Brain pericyte (primary cell): ENCODE results near the gene CRAMP1.
A peak's percentile ranks its signal among the peaks of the same experiment; 100 is the strongest.

Experiments used
- DNase-seq: peaks from one replicate; pipeline ENCODE4 v3.0.0-alpha.2; 2012; ENCODE audit warnings: low read depth, low spot score

The CRAMP1 gene

DNA sequence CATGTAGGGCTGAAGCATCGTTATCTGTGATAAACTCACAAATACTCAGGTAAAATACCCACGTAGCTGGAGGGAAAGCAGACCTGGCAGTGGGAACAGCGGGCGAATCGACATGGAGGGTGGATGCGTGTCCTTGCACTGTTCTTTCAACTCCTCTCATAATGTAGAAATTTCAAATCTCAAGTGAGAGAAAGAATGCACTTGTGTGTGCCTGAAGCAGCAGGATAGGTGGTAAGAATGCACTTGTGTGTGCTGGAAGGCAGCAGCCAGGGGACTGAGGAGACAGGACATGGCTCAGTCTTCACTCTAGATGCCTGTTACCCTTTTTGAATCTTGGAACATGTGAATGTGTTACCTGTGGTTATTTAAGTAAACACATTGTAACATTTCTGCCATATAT lies 10.7 kb upstream of the CRAMP1 start:
- no peak for DNase-seq

DNA sequence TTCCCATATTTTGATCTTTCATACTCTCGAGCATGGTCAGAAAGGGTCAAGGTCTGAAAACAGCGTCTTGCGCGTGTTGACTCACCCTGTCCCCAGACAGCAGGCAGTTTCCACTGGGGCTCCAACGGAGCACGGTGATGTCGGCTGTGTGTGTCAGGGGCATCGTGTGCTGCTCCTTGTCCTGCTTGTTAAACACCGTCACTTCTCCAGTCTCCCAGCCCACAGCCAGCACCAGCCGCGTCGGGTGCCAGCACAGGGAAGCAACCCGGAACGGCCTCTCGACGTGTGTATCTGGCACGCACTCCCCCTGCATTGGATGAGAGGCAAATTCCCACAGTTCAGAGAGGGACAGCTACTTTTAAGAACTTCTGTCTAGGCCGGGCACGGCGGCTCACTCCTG lies 9.9 kb upstream of the CRAMP1 start:
- no peak for DNase-seq

DNA sequence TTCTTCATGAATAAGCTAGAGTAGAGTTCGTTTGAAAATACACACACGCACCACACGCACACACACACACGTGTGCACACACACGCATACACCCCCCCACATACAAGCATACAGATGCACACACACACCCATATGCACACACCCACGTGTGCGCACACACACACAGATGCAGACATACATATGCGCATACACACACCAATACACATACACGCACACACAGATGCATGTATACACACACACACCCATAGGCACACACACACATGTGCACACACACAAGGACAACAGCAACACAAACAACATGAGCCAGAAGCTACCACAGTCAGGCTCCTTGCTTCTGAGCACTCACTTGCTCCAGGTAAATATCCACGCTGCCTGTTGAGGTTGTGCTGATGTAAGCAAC lies 5.4 kb upstream of the CRAMP1 start:
- no peak for DNase-seq

DNA sequence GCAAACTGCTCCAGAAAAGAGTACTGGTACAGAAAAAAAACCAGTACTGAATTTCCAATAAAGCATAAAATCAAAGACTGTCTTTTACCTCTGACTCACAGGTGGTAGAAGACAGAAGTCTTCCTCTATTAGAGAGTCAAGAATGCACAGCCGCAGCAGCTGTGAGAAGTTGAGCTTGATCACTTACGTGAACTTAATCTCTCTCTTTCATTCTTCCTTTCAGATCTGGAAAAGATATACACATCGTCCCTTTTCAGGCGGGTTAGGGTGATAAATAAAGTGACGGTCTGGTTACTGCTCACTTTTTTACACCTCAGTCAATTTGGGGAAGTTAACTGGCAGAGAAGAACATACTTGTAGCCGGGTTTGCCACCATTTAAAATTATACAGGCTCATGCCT lies 4.2 kb upstream of the CRAMP1 start:
- DNase-seq, result no peak

DNA sequence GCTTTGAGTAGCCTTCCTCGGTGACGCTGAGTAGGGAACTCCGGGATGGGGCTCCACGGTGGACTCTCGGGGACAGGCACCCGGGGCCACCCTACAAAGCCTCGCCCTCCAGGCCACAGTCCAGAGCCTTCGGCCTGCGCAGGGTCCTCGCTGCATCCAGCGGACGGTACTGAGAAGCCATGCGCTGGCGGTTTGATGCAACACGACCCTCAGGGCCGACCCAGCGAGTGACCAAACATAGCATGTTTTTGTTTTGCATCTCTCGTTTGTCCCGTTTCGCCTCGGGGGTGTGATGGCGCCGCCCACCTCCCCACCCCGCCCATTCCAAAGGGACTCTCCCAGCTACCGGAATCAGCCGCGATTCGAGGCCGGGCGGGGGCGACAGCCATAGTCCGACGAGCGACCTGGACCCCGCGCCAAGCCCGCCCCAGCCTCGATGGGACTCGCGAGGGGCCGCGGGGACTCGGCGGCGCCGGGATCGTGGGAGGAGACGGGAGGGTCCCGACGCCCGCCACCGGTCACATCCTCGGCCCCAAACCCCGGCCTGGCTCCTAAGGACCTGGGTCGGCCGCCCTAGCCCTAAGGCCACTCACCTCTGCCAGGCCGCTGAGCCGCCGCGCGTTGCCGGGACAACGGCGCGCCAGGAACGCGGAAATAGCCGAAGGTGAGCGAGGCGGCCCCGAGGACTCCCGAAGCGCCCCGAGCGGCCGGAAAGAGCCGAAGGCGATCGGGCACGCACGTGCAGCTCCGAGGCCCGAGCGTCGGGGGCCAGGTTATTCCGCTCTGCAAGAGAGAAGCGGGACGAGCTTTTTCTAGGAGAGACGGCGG lies 1.9 kb upstream of the CRAMP1 start:
- DNase-seq, result peak; percentile 32

DNA sequence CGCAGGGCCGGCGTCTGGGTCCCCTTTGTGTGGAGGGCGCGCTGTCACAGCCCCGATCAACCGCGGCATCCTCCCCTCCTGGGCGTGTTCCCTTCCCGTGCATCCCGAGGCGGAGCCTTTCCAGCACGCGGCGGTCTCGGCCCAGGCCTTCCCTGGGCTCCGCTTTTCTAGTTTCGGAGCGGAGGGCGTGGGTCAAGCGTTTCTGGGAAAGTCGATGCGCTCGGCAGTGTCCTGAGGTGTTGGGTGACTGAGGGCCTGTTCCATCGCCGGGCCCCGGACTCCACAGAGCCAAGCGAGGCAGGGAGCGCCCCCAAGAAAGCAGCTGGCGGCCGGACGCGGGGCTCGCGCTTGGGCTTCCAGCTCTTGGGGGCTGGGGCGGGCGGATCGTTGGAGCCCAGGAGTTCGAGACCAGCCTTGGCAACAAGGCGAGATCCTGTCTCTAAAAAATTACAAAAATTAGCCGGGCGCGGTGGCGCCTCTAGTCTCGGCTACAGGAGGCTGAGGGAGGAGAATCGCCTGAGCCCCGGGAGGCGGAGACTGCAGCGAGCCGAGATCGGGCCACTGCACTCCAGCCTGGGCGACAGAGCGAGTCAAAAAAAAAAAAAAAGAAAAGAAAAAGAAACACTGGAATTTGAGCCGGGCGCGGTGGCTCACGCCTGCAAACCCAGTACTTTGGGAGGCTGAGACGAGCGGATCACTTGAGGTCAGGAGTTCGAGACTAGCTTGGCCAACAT lies 1.1 kb upstream of the CRAMP1 start:
- no peak for DNase-seq

DNA sequence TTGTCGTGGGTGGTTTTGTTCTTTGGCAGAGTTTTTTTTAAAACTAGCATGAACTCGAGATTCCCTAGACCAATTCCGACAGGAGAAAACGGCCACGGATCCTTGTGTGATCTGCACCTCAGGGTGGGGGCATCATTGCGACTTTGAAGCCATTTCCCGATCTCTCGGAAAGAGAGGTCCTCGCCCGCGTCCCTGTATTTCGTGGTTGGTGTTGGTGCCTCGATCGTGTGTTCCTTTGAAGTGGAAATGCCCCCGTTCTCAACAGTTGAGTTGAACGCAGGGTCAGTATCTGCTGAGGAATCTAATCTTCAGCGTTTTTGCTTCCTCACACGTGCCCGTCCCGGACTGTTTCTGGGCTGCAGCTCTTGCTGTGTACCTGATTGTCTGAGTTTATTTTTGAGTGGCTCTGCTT lies 1.1 kb downstream of the CRAMP1 start:
- no peak for DNase-seq

DNA sequence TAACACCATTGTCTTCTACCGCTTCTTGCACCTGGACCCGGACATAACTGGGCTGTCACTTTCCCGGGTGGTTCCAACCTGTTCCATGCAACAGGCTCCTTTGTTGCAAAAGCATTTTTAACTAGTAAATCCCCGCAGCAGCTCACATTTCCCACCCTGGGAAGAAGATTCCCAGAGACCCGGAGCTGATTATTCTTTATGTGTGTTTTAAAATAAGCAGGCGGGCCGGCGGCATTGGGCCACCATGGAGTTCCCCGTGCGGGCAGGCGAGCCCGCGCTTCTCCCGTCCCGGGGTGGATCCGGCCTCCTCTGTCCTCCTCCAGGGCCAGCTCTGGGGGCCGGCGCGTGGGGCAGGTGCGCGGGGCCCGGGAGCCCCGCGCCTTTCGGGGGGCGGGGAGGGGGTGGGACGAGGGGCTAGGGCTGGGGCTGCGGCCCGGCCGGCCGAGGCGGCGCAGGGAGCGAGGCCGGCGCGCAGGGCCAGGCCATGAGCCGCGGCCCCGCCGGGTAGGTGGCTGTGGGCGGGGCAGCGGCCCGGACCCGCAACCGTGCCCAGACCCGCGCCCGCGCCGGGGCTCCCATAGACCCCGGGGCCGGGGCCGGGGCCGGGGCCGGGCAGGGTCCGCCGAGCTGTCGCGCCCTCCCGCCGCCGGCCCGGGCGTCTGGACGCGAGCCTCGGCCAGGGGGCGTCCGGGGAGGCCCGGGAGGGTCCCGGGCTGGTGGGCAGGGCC lies 1.7 kb downstream of the CRAMP1 start:
- no peak for DNase-seq

DNA sequence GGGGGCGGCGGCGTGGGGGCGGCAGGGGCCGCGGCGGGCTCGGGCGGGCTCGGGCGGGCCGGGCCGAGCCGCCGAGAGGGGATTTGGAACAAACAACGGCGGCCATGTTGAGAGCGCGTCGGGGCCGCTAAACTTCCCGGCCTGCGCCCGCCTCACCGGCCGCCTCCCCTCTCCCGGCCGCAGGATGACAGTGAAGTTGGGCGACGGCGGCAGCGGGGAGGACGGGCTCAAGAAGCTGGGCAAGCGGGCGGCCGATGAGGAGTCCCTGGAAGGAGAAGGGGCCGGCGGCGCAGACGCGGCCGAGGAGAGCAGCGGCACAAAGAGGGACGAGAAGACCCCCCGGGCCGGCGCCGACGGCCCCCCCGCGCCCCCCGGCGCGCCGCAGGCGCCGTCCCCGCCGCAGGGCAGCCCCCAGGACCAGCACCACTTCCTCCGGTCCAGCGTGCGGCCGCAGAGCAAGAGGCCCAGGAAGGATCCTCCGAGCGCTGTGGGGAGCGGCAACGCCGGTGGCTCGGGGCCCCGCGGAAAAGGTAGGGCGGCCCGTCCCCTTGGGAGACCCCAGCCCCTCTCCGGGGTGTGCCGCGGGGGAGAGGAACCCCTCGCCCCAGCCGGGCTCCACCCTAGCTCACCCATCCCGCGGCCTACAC lies 2.4 kb downstream of the CRAMP1 start:
- no peak for DNase-seq

DNA sequence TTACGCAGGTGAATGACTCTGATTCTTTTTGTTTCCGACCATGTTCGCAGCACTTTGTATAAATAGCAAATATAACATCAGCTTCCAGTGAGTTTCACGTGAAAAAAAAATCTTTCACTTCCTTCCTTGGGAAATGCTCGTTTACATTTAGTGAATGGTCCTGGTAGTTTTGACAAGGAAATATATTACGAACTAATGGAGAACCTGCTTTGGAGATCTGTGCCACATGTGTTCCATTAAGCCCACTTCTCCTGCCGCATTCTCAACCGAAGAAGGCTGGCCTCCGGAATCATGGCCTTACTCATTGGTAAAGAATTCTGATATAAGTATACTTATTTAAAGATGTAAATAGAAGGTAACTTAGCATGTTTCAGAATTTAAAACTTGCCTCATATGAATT lies 3.6 kb downstream of the CRAMP1 start:
- DNase-seq, result no peak

DNA sequence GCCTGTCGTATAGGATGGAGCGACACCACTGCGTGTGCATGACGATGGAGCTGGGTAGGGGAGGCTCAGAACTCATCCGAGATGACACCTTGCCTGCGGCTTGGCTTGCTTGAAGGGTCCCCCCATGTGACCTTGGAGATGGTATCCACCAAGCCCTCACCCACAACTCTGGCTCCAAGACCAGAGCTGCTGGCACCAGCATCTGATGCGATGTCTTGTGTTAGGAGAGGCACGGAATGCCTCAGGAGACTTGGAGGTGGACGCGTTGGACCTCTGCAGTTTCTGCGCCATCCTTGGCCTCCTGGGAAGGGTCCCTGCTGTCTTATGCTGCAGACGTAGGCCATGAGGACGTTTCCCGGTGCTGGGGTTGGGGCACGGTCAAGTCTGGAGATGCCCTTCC lies 7.8 kb downstream of the CRAMP1 start:
- DNase-seq, result no peak

DNA sequence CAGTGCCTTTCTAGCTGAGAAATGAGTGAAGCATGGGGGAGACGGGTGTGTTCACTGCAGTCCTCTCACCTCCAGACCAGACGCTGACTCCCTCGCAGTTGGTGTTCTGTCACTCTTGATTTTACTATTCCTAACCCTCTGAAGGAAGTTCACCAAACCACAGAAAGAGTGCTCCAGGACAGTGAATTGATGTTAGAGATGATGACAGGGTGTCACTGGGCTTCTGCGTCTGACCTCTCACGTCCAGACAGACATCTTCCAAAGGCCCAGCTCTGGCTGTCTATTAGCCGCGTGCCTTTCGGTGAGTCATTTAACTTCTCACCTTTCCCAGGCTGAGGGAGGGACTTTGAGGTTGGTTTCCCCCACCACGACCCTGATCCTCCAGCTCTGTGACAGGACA lies 8.2 kb downstream of the CRAMP1 start:
- DNase-seq, result no peak

DNA sequence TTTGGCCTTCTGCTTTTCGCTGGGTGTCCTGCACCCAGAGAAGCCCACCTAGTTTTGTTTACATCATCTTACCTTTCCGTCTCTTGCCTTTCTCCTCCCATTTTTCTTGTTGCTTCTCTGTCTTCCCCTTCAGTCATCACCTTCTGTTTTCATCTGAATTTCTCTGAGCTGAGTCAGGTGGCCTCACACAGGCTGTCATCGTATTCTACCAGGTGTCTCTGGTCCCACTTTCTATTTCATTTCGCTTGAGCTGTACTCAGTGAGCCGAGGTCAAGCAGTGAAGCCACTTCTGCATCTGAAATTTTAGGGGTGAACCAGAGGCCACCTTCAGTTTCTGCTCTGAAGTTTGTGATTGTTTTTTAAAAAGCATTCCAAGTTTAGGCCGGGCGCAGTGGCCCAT lies 9.7 kb downstream of the CRAMP1 start:
- no peak for DNase-seq

DNA sequence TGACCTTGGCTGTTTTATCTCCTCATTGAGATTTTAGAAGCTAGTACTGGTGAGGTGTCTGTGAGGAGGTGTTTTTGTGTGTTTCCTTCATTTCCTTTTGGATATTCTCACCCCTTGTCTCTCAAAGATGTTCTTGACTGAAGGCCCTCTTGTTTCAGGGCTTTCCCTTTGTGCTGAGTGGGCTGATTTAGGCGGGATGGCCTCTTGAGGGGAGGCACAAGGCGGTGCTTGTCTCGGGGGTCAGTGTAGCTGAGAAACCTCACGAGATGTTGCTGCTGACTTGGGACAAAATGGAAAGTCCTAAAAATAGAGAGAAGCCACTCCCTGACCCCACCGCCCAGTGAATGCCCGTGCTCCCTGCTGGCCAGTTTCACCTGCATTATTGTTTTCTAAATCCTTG lies 14.2 kb downstream of the CRAMP1 start:
- DNase-seq, result no peak

DNA sequence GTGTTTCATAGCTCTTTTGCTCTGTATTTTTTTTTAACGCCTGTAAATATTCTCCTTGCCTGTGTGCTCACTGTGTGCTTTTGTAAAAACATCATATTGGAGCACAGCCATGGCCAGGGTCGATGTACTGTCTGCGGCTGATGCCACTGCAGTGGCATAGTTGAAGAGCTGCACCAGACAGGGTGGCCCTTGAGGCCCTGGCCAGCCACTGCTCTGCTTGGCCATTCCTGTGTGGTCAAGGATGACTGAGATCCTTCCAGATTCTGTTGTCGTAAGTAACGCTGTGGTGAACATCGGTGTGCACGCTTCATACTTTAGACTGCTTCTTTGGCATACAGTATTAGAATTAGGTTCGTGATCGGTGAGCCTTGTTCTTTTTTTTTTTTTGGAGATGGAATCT lies 14.6 kb downstream of the CRAMP1 start:
- no peak for DNase-seq

DNA sequence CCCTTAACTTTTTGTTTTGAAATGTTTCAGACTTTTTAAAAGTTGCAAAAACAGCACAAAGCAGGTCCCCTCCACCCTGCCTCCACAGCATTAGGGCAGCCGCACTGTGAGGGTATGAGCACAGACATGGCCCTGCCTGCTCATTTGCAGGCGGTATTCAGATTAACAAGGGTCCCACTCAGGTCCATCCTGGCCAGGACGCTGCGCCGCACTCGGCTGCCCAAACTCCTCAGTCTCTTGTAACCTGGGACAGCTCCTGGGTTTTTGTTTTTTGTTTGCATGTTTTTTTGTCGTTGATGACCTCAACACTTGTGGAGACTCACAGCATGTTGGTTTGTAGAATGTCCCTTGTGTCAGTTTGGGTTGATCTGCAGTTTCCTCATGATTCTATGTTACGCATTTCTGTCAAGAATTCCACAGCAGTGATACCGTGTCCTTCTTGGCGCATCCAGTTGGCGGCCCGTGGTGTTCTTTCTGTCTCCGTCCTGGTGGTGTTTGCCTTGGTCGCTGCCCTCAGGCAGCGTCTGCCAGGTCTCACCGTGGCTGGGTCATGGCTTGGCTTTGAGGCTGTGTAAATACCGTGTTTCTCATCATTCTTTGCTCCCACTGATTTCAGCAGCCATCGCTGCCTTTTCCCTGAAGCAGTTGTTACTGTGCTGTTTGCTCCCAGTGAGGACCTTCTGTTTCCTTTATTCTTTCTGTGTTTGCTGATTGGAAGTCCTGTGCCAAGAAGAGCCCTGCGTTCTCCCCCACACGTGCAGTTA lies 18.5 kb downstream of the CRAMP1 start:
- DNase-seq, result no peak

DNA sequence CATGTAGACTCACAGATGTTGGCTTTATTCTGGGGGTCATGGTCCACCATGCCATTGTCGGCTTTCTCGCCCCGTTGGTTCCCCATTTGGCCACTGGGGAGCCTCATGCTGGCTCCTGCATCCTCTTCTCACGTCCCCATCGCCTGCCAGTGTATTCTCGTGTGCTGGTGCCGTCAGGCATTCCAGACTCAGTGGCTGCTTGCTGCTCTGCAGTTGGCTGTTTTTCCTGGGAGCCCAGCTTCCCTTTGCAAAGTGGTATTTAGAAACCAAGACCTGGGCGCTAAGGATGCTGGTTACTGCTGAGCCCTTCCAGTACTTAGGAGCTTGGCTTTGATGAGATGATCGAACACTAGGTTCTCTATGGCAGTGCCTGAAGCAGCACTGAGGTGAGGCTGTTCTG lies 19.1 kb downstream of the CRAMP1 start:
- no peak for DNase-seq

DNA sequence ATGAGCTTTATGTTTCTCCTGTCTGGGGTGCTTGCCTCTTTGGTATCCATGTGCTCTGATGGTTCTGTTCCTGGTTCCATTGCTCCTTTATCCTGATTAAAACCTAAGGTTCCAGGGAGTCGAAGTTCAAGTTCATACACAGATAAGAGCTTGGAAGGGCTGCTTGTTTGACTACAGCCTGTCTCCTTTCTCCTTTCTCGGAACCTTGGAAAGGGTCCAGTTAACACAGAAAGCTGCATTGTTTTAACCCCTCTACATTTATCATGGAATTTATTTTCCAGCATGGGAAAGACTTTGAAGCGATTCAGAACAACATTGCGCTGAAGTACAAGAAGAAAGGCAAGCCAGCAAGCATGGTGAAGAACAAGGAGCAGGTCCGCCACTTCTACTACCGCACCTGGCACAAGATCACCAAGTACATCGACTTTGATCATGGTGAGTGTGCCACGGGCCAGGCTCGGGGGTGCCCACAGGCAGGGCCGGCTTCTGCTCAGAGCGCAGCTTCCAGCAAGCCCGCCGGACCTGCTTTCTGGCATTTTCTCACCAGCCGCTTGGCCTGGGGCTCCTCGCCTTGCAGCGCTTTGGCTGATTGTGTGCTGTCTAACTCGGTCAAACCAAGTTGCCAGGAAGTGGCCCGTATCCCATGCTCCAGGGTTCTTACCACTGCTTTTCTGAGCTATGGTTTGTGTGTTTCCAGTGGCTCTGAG lies 19.9 kb downstream of the CRAMP1 start:
- DNase-seq, result no peak

DNA sequence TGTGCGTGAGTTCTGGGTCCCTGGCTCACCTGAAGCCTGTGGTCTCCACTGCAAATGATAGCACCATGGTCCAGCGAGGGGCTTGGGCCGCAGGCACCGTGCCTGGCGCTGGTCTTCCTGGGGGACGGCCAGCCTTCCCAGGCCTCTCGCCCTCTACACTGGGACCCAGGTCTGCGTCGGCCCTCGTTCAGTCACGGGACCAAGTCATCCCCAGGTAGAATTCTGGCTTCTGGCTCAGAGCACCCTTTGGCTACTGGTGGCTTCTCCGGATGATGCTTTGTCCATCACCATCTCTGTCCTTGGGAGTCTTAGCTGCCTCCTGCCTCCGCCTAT lies 20.4 kb downstream of the CRAMP1 start:
- DNase-seq, result no peak

DNA sequence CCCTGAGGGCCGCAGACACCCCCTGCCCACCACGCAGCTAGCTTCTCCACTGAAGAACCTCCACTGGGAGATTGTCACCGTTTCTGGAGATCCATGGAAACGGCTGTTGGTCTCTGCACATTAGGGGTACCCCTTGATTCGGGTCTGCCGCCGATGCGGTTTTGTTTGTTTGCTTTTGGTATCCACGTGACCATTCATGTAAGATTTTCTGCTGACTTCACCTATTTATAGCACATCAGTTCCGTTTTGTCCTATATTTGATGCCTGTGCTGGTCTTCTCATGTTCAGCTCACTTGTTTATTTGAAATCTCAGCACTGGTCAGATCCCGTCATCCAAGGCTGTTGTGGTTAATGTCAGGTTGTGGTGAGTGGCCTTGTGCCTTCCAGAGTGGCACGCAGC lies 21.1 kb downstream of the CRAMP1 start:
- no peak for DNase-seq

DNA sequence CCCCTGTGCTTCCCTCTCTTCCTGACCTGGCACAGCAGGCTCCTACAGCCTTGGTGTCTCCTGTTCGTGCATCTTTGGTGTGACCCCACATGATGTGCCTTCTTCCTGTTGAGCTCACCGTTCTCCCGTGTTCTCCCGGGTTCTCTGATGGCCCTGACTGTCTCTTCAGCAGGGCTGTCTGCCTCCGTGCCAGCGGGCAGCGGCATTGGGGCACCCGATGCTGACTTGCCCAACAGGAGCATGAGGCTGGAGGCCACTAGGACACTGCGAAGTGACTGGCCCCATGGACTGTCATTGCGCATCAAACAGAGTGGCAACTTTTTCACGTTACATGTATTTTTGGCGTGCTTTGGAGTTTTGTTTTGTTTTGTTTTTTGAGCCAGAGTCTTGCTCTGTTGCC lies 22.4 kb downstream of the CRAMP1 start:
- no peak for DNase-seq
